IMR-90 (cell line): ENCODE measurements around the gene APOL5. TPM values are rescaled to one million over a fixed set of nuclear protein-coding genes. Genes with fewer than 3 reads are reported as not detected.

Experiments
- ATAC-seq: fragments of 200-7000 bp; cut with Tn5 transposase; 2 replicates; pipeline ENCODE4 v1.9.1; 2020; ENCODE audit warnings: low read depth, mild to moderate bottlenecking, moderate library complexity
- BruUV-seq: library from RNA; stranded (reverse); fragments of 400-500 nt; replicated peaks from 2 replicates; lab custom pipeline; 2021; lab: Mats Ljungman, UMichigan
- CTCF ChIA-PET: fragments of 300-600 bp; formaldehyde crosslinking; extraction: SDS; loops from one replicate; lab custom pipeline; 2021; ENCODE audit warnings: antibody characterized with exemption; lab: Yijun Ruan, JAX
- POLR2A ChIA-PET: fragments of 300-600 bp; sonication (Branson Sonifier 250); formaldehyde crosslinking; loops from one replicate; lab custom pipeline; 2022; ENCODE audit warnings: antibody characterized with exemption; ENCODE audit not compliant: unreplicated experiment; lab: Charles Lee
- DNase-seq: peaks from one replicate; pipeline ENCODE4 v3.0.0; 2013
- H2AFZ ChIP-seq: replicated peaks from 2 replicates; pipeline ENCODE3; 2013; ENCODE audit warnings: low read length, mild to moderate bottlenecking; ENCODE audit not compliant: poor library complexity
- H2AK5ac ChIP-seq: 2 replicates; pipeline ENCODE4 v1.6.1; 2013; ENCODE audit warnings: low read depth, low read length, inconsistent platforms
- H2AK9ac ChIP-seq: replicated peaks from 2 replicates; pipeline ENCODE3; 2013; ENCODE audit warnings: mild to moderate bottlenecking, low read depth, low read length, moderate library complexity; ENCODE audit not compliant: poor library complexity
- H2BK120ac ChIP-seq: 2 replicates; pipeline ENCODE4 v1.6.1; 2013; ENCODE audit warnings: low read depth, low read length, inconsistent platforms
- H2BK15ac ChIP-seq: 3 replicates; pipeline ENCODE4 v1.6.1; 2013; ENCODE audit warnings: low read depth, low read length, inconsistent platforms
- H2BK20ac ChIP-seq: 2 replicates; pipeline ENCODE4 v1.6.1; 2013; ENCODE audit warnings: low read depth, mild to moderate bottlenecking, inconsistent platforms, low read length, moderate library complexity
- H2BK5ac ChIP-seq: 2 replicates; pipeline ENCODE4 v1.6.1; 2013; ENCODE audit warnings: mild to moderate bottlenecking, low read depth, low read length, inconsistent platforms; ENCODE audit not compliant: poor library complexity, severe bottlenecking
- H3K14ac ChIP-seq: replicated peaks from 2 replicates; pipeline ENCODE4 v1.6.1; 2013; ENCODE audit warnings: low read depth, low read length, inconsistent platforms
- H3K18ac ChIP-seq: 2 replicates; pipeline ENCODE4 v1.6.1; 2013; ENCODE audit warnings: low read depth, low read length, control low read depth
- H3K23ac ChIP-seq: 2 replicates; pipeline ENCODE4 v1.6.1; 2013; ENCODE audit warnings: low read depth, low read length, inconsistent platforms
- H3K27ac ChIP-seq: 2 replicates; pipeline ENCODE4 v1.5.1; 2013; ENCODE audit warnings: mild to moderate bottlenecking, control low read depth, low read length; ENCODE audit not compliant: insufficient read depth
- H3K27me3 ChIP-seq: 2 replicates; pipeline ENCODE4 v1.6.1; 2013; ENCODE audit warnings: low read length; ENCODE audit not compliant: control insufficient read depth, insufficient read depth
- H3K36me3 ChIP-seq: 2 replicates; pipeline ENCODE4 v1.6.1; 2013; ENCODE audit warnings: low read length, mixed read lengths; ENCODE audit not compliant: control insufficient read depth, insufficient read depth
- H3K4ac ChIP-seq: 2 replicates; pipeline ENCODE4 v1.6.1; 2013; ENCODE audit warnings: low read depth, low read length, inconsistent platforms
- H3K4me1 ChIP-seq: 2 replicates; pipeline ENCODE4 v1.6.1; 2013; ENCODE audit warnings: low read length, mixed read lengths; ENCODE audit not compliant: control insufficient read depth, insufficient read depth
- H3K4me2 ChIP-seq: 2 replicates; pipeline ENCODE4 v1.6.1; 2013; ENCODE audit warnings: low read depth, mild to moderate bottlenecking, control low read depth, low read length, moderate library complexity
- H3K4me3 ChIP-seq: 2 replicates; pipeline ENCODE4 v1.5.1; 2013; ENCODE audit warnings: low read depth, mild to moderate bottlenecking, control low read depth, low read length, moderate library complexity; ENCODE audit not compliant: insufficient read depth
- H3K56ac ChIP-seq: 2 replicates; pipeline ENCODE4 v1.6.1; 2013; ENCODE audit warnings: low read length, inconsistent platforms; ENCODE audit not compliant: insufficient read depth; ENCODE audit errors: extremely low read depth
- H3K79me1 ChIP-seq, 2 experiments: 2 replicates each; pipeline ENCODE4 v1.6.1; 2013; ENCODE audit warnings: low read length in 2 of 2, inconsistent platforms in 1 of 2, low read depth in 1 of 2
- H3K9ac ChIP-seq: 2 replicates; pipeline ENCODE4 v1.6.1; 2013; ENCODE audit warnings: low read depth, low read length, control low read depth
- H3K9me1 ChIP-seq: 2 replicates; pipeline ENCODE4 v1.6.1; 2013; ENCODE audit warnings: low read length, inconsistent platforms; ENCODE audit not compliant: insufficient read depth
- H3K9me3 ChIP-seq: 2 replicates; pipeline ENCODE4 v1.6.1; 2013; ENCODE audit warnings: low read length; ENCODE audit not compliant: control insufficient read depth, insufficient read depth
- H4K20me1 ChIP-seq: 2 replicates; pipeline ENCODE4 v1.6.1; 2013; ENCODE audit warnings: low read length, inconsistent platforms; ENCODE audit not compliant: insufficient read depth
- H4K5ac ChIP-seq: 2 replicates; pipeline ENCODE4 v1.6.1; 2013; ENCODE audit warnings: mild to moderate bottlenecking, low read depth, low read length, control low read depth
- H4K8ac ChIP-seq, 2 experiments: 2 replicates each; pipeline ENCODE4 v1.6.1; 2013; ENCODE audit warnings: low read depth in 2 of 2, low read length in 2 of 2, control low read depth in 1 of 2, inconsistent platforms in 1 of 2
- H4K91ac ChIP-seq: 2 replicates; pipeline ENCODE4 v1.6.1; 2013; ENCODE audit warnings: low read depth, low read length, inconsistent platforms; ENCODE audit not compliant: insufficient read depth
- BHLHE40 ChIP-seq: fragments of 150-350 bp; IDR thresholded peaks from 2 replicates; pipeline ENCODE4 v1.6.1; 2016; ENCODE audit warnings: mild to moderate bottlenecking, low read depth, low read length
- CEBPB ChIP-seq: IDR thresholded peaks from 2 replicates; pipeline ENCODE4 v1.6.1; 2012; ENCODE audit warnings: low read depth, low read length, improper control_type of control experiment
- CTCF ChIP-seq: conservative IDR thresholded peaks from 2 replicates; pipeline ENCODE4 v1.5.1; 2012; ENCODE audit warnings: mild to moderate bottlenecking, low read depth, low read length, improper control_type of control experiment
- ELK1 ChIP-seq: fragments of 150-350 bp; IDR thresholded peaks from 2 replicates; pipeline ENCODE4 v1.6.1; 2016; ENCODE audit warnings: low read depth, mild to moderate bottlenecking, low read length, moderate library complexity, borderline replicate concordance
- FOS ChIP-seq: fragments of 150-350 bp; IDR thresholded peaks from 2 replicates; pipeline ENCODE4 v1.6.1; 2016; ENCODE audit warnings: low read depth, low read length
- MAFK ChIP-seq: IDR thresholded peaks from 2 replicates; pipeline ENCODE4 v1.6.1; 2012; ENCODE audit warnings: low read depth, low read length, improper control_type of control experiment
- MAZ ChIP-seq: IDR thresholded peaks from 2 replicates; pipeline ENCODE4 v1.6.1; 2012; ENCODE audit warnings: low read depth, mild to moderate bottlenecking, low read length, improper control_type of control experiment, moderate library complexity, borderline replicate concordance
- MXI1 ChIP-seq: IDR thresholded peaks from 2 replicates; pipeline ENCODE4 v1.6.1; 2012; ENCODE audit warnings: low read depth, mild to moderate bottlenecking, low read length, moderate library complexity, borderline replicate concordance
- NFE2L2 ChIP-seq: fragments of 150-350 bp; IDR thresholded peaks from 2 replicates; pipeline ENCODE4 v1.6.1; 2016; ENCODE audit warnings: low read depth, mild to moderate bottlenecking, low read length
- POLR2A ChIP-seq: IDR thresholded peaks from 2 replicates; pipeline ENCODE4 v1.6.1; 2012; ENCODE audit warnings: mild to moderate bottlenecking, low read depth, low read length
- RAD21 ChIP-seq: IDR thresholded peaks from 2 replicates; pipeline ENCODE4 v1.6.1; 2012; ENCODE audit warnings: low read length, improper control_type of control experiment
- RCOR1 ChIP-seq: IDR thresholded peaks from 2 replicates; pipeline ENCODE4 v1.6.1; 2012; ENCODE audit warnings: mild to moderate bottlenecking, low read length, improper control_type of control experiment; ENCODE audit not compliant: insufficient replicate concordance
- RFX5 ChIP-seq: IDR thresholded peaks from 2 replicates; pipeline ENCODE4 v1.8.0; 2012; ENCODE audit warnings: low read depth, mild to moderate bottlenecking, low read length, moderate library complexity
- SMC3 ChIP-seq: fragments of 150-350 bp; IDR thresholded peaks from 2 replicates; pipeline ENCODE4 v1.6.1; 2016; ENCODE audit warnings: low read depth, mild to moderate bottlenecking, antibody characterized with exemption, low read length, moderate library complexity
- USF2 ChIP-seq: fragments of 150-350 bp; IDR thresholded peaks from 2 replicates; pipeline ENCODE4 v1.6.1; 2017; ENCODE audit warnings: mild to moderate bottlenecking, antibody characterized with exemption, low read length, low read depth
- WGBS, 2 experiments: methylation state at CpG; one replicate each; pipeline versions ENCODE4 v1.1.5 to v1.1.7; 2013; ENCODE audit warnings: missing lambda C conversion rate in 2 of 2; ENCODE audit not compliant: insufficient read length in 1 of 2; ENCODE audit errors: extremely low coverage in 2 of 2; 5-methylcytosine and 5-hydroxymethylcytosine counted together
- dilution Hi-C: fragments of 300-500 bp; cut with HindIII; formaldehyde crosslinking; loops from one replicate; pipeline ENCODE4 v1.14.3; 2018; ENCODE audit warnings: low sequenced_read_pairs; ENCODE audit not compliant: unreplicated experiment
- in situ Hi-C: fragments of 300-500 bp; cut with MboI; formaldehyde crosslinking; loops from 3 replicates; pipeline ENCODE4 v1.14.3; 2019; ENCODE audit warnings: low sequenced_read_pairs, inconsistent platforms, mixed read lengths
- intact Hi-C: fragments of 100-400 bp; cut with micrococcal nuclease; formaldehyde crosslinking; loops from 2 replicates; pipeline ENCODE4 v1.10.0; 2022
- polyA plus RNA-seq, 3 experiments: library from polyadenylated mRNA; depleted of rRNA; stranded (reverse); fragments of >200 nt; gene quantifications; 2 replicates each; pipeline ENCODE4 v1.2.3, GENCODE V29; 2012; ENCODE audit warnings: low replicate concordance in 1 of 3
- total RNA-seq: library from RNA; depleted of rRNA; stranded (reverse); fragments of >200 nt; gene quantifications from 2 replicates; pipeline ENCODE4 v1.2.3, GENCODE V29; 2012

The APOL5 gene
- total and polyA plus RNA-seq, 2 of the 4 experiments (the other 2 are of a cell fraction): 0.15 to 0.18 TPM

DNA sequence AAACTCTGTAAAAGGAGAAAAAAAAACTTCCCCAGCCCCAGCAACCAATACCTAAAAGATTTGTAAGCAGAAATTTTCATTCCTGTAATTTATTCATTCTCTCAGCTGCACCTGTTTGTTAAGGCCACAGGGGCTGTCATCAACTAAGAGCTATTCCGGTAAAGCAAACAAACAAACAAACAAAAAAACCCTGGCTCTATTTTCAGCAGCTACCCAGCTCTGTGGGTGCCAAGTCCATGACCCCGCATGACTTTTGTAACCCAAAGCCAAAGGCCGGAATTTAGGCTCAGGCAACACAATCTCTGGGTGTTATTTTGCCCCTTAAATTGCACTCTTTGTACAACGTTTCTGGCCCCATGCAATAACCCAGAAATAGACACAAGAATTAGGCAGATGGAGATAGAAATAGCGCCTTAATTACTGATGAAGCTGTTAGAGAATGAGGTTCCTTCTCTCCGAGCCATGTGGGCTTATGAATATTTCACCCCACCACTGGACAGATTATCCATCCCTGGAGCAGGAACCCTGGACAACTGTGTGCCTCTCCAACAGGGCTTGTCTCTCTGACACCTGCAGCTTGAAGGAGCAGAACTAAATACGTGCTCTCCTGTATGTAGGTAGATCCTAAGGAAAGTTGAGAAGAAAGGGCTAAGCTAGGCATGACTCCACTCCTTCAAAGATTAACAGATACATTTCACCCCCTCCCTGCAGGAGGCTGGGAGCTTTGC, 40.0 kb upstream of the APOL5 start:
- Histone ChIP-seq H2BK5ac (no peak overlapping the region), H3K4ac (no peak overlapping the region), H3K36me3 (no peaks in the 10 kb centered on the region), H4K8ac (no peak overlapping the region), H2BK15ac (no peak overlapping the region), H3K9me1 (no peaks in the 10 kb centered on the region), H3K56ac (no peak overlapping the region), H3K14ac (no peak overlapping the region), H3K4me3 (no peak overlapping the region), H2BK120ac (no peak overlapping the region), H3K4me1 (no peaks in the 10 kb centered on the region), H3K18ac (no peak overlapping the region), H2BK20ac (no peak overlapping the region), H2AK5ac (no peak overlapping the region), H3K27me3 (no peaks in the 10 kb centered on the region; the same call in 1 of the 2 replicates), H2AK9ac (no peak overlapping the region), H3K9ac (no peak overlapping the region), H3K27ac (no peak overlapping the region), H4K5ac (no peak overlapping the region), H4K91ac (no peak overlapping the region), H2AFZ (no peak overlapping the region), H3K79me1 (no peaks in the 10 kb centered on the region), H4K20me1 (no peaks in the 10 kb centered on the region), H3K9me3 (peaks cover 6% of the 10 kb centered on the region; the same call in 1 of the 2 replicates), H3K23ac (no peak overlapping the region), H3K4me2 (no peak overlapping the region)
- ChIA-PET POLR2A (interaction anchor here (0.6 kb wide), 1 partner anchor 15 kb away, joined by 3 read pairs; no protein-coding TSS in a partner anchor), CTCF (no interaction called here)
- no TSS peak for BruUV-seq
- no peak for DNase-seq
- WGBS, 2 experiments: 86% methylated on average over 1 of the region's 7 CpGs; no CpG with 5 or more reads in 1 of the 2 experiments
- in situ Hi-C loops (no loop called here), intact Hi-C loops (no loop called here), dilution Hi-C loops (no loop called here)
- ATAC-seq: no peak
- TF ChIP-seq MXI1 (no peak), USF2 (no peak), RAD21 (no peak), BHLHE40 (no peak), RFX5 (no peak), CEBPB (no peak), MAZ (no peak), POLR2A (no peak), SMC3 (no peak), CTCF (no peak), RCOR1 (no peak), MAFK (no peak), NFE2L2 (no peak), FOS (no peak), ELK1 (no peak)
